Measurements from ENCODE around the gene ECT2L.

GRCh38 chr6:138782243-138782642 is 13.6 kb upstream of the ECT2L start:
- TF ChIP-seq EZH2 (IDR thresholded peaks at IDR 0.05; ENCODE audit: low read length, missing control alignments) (no peak), CTCF (conservative IDR thresholded peaks at IDR 0.05 in 1 of 2, IDR thresholded peaks at IDR 0.05 in 1 of 2; ENCODE audit: low read depth in 1 of 2, low read length in 2 of 2) (no peak)
